A549 (cell line): Measurements from ENCODE around the gene KRTAP9-8. TPM values are rescaled to one million over a fixed set of nuclear protein-coding genes. Genes with fewer than 3 reads are reported as not detected.
"Not testable (repeated sequence)": the region's sequence is repeated elsewhere in the genome, so short reads cannot be mapped to it uniquely, and the experiment has no call there.

Source experiments
- ATAC-seq, 2 experiments: fragments of 200-7000 bp in 1 of 2; fragments of >200 bp in 1 of 2; cut with Nextera tagmentation in 1 of 2; cut with Tn5 transposase in 1 of 2; 3 replicates each; pipeline versions ENCODE4 v1.8.0 to v1.9.1; 2018 to 2020; ENCODE audit warnings: mild to moderate bottlenecking in 1 of 2, moderate library complexity in 1 of 2
- CTCF ChIA-PET: fragments of 300-600 bp; sonication (Branson Sonifier 250); formaldehyde crosslinking; extraction: SDS; loops from one replicate; lab custom pipeline; 2021; ENCODE audit warnings: antibody characterized with exemption, inconsistent platforms; lab: Yijun Ruan, JAX
- POLR2A ChIA-PET: fragments of 350-600 bp; formaldehyde crosslinking; extraction: SDS; loops from one replicate; lab custom pipeline; 2021; ENCODE audit warnings: antibody characterized with exemption, inconsistent platforms; lab: Yijun Ruan, JAX
- DNase-seq, 2 experiments: peaks; one replicate each; pipeline versions ENCODE4 v3.0.0 to v3.0.0-alpha.2; 2011 to 2016; ENCODE audit warnings: low read depth in 1 of 2, low spot score in 1 of 2
- FAIRE-seq: peaks from 2 replicates; lab custom pipeline; 2011; peaks lifted over from hg19 to GRCh38; lab: Jason Lieb, UNC
- H3K27ac ChIP-seq, 2 experiments: fragments of >200 bp; sonication (Bioruptor Twin); formaldehyde crosslinking; 3 replicates each; pipeline ENCODE4 v1.5.1; 2016 to 2017
- H3K4me1 ChIP-seq: fragments of >200 bp; sonication (Bioruptor Twin); formaldehyde crosslinking; 3 replicates; pipeline ENCODE4 v1.6.1; 2016
- H3K4me2 ChIP-seq: fragments of >200 bp; sonication (Bioruptor Twin); formaldehyde crosslinking; 3 replicates; pipeline ENCODE4 v1.6.1; 2016
- H3K4me3 ChIP-seq: fragments of >200 bp; sonication (Bioruptor Twin); formaldehyde crosslinking; 3 replicates; pipeline ENCODE4 v1.5.1; 2016
- H3K9me3 ChIP-seq: fragments of >200 bp; sonication (Bioruptor Twin); formaldehyde crosslinking; 3 replicates; pipeline ENCODE4 v1.6.1; 2016
- CBX2 ChIP-seq: fragments of 200-600 bp; sonication (generic); IDR thresholded peaks from 2 replicates; pipeline ENCODE4 v1.6.1; 2016; ENCODE audit warnings: low read depth, mild to moderate bottlenecking, borderline replicate concordance
- CHD2 ChIP-seq: fragments of 150-350 bp; IDR thresholded peaks from 2 replicates; pipeline ENCODE4 v1.6.1; 2014; ENCODE audit warnings: low read length; ENCODE audit not compliant: partially characterized antibody
- ELK1 ChIP-seq: fragments of 150-350 bp; IDR thresholded peaks from 2 replicates; pipeline ENCODE4 v1.6.1; 2014; ENCODE audit warnings: low read depth, mild to moderate bottlenecking, low read length
- EP300 ChIP-seq, 2 experiments: fragments of >200 bp; sonication (Bioruptor Twin); formaldehyde crosslinking; IDR thresholded peaks; 2 replicates in 1 of 2; 3 replicates in 1 of 2; pipeline ENCODE4 v1.6.1; 2016 to 2017
- HDAC2 ChIP-seq: fragments of 200-600 bp; sonication (generic); IDR thresholded peaks from 2 replicates; pipeline ENCODE4 v1.6.1; 2016
- HEYL ChIP-seq: fragments of 250-450 bp; sonication (Bioruptor Pico); IDR thresholded peaks from 2 replicates; pipeline ENCODE4 v1.8.0; 2021; ENCODE audit warnings: mild to moderate bottlenecking, moderate library complexity
- HMGXB4 ChIP-seq: fragments of 250-450 bp; sonication (Bioruptor Pico); IDR thresholded peaks from 2 replicates; pipeline ENCODE4 v1.5.0; 2021; ENCODE audit warnings: mild to moderate bottlenecking, moderate library complexity, borderline replicate concordance
- HOXB5 ChIP-seq: fragments of 250-450 bp; sonication (Bioruptor Pico); IDR thresholded peaks from 2 replicates; pipeline ENCODE4 v1.5.0; 2020; ENCODE audit warnings: mild to moderate bottlenecking, moderate library complexity
- KDM5A ChIP-seq: fragments of 200-600 bp; sonication (generic); IDR thresholded peaks from 2 replicates; pipeline ENCODE4 v1.6.1; 2016; ENCODE audit warnings: antibody characterized with exemption, mild to moderate bottlenecking
- MAFK ChIP-seq: fragments of 450-650 bp; IDR thresholded peaks from 2 replicates; pipeline ENCODE4 v1.6.1; 2014; ENCODE audit not compliant: partially characterized antibody
- MAX ChIP-seq: IDR thresholded peaks from 2 replicates; pipeline ENCODE4 v1.6.1; 2012
- MAZ ChIP-seq: fragments of 150-350 bp; IDR thresholded peaks from 2 replicates; pipeline ENCODE4 v1.6.1; 2014; ENCODE audit warnings: antibody characterized with exemption, low read depth, low read length, borderline replicate concordance
- PBX3 ChIP-seq: IDR thresholded peaks from 2 replicates; pipeline ENCODE4 v1.6.1; 2012
- POLR2A ChIP-seq: IDR thresholded peaks from 2 replicates; pipeline ENCODE4 v1.6.1; 2012; ENCODE audit warnings: mild to moderate bottlenecking, low read length
- POLR2AphosphoS2 ChIP-seq: conservative IDR thresholded peaks from 2 replicates; pipeline ENCODE4 v1.6.1; 2012; ENCODE audit warnings: low read length, improper control_type of control experiment, inconsistent platforms
- RCOR1 ChIP-seq: fragments of 150-350 bp; IDR thresholded peaks from 2 replicates; pipeline ENCODE4 v1.6.1; 2014; ENCODE audit warnings: antibody characterized with exemption, low read length, low read depth
- RFX5 ChIP-seq: fragments of 450-650 bp; IDR thresholded peaks from 2 replicates; pipeline ENCODE4 v1.7.1; 2014; ENCODE audit warnings: antibody characterized with exemption, mild to moderate bottlenecking, moderate library complexity
- TFCP2L1 ChIP-seq: fragments of 250-450 bp; sonication (Bioruptor Pico); IDR thresholded peaks from 2 replicates; pipeline ENCODE4 v1.5.0; 2021; ENCODE audit warnings: mild to moderate bottlenecking
- ZFP36 ChIP-seq: fragments of 450-650 bp; IDR thresholded peaks from 2 replicates; pipeline ENCODE4 v1.6.1; 2014; ENCODE audit warnings: borderline replicate concordance; ENCODE audit not compliant: partially characterized antibody
- ZNF302 ChIP-seq: fragments of 250-450 bp; sonication (Bioruptor Pico); IDR thresholded peaks from 2 replicates; pipeline ENCODE4 v1.9.0; 2021; ENCODE audit warnings: inconsistent platforms, mild to moderate bottlenecking, moderate library complexity
- WGBS: methylation state at CpG from one replicate; pipeline ENCODE4 v1.1.6; 2017; ENCODE audit errors: missing lambda C conversion rate; 5-methylcytosine and 5-hydroxymethylcytosine counted together
- polyA plus RNA-seq, 4 experiments: library from polyadenylated mRNA; depleted of rRNA in 3 of 4; stranded (reverse); fragments of >200 nt; fragmentation: RNase III in 1 of 4; extraction: RNeasy Plus Mini Kit Qiagen cat#74134 plus additional on column Dnase treatment in 1 of 4; gene quantifications; 2 replicates in 3 of 4; 3 replicates in 1 of 4; pipeline ENCODE4 v1.2.3, GENCODE V29; 2011 to 2017

The KRTAP9-8 gene
- polyA plus RNA-seq, 2 of the 4 experiments (the other 2 are of a cell fraction), result not detected

- FAIRE-seq, result no peak
- no peaks in the 10 kb centered on the region for H3K9me3 ChIP-seq
- CTCF ChIA-PET, result interaction anchor here (0.8 kb wide), 1 partner anchor 60 kb away, joined by 3 read pairs; no protein-coding TSS in a partner anchor
Measured at GRCh38 chr17:41230094-41230493, 7.7 kb upstream of the KRTAP9-8 start.

GRCh38 chr17:41231731-41232130, 6.1 kb upstream of the KRTAP9-8 start:
- ChIA-PET CTCF (no interaction called here), POLR2A (no interaction called here)
- Histone ChIP-seq H3K4me3 (no peak overlapping the region), H3K9me3 (no peaks in the 10 kb centered on the region), H3K27ac (no peak overlapping the region), H3K4me2 (no peak overlapping the region), H3K4me1 (no peaks in the 10 kb centered on the region)
- whole genome bisulfite sequencing, result 74% methylated on average over 6 of the region's 6 CpGs
- no peak for TF ChIP-seq CHD2
- TF ChIP-seq MAZ, result no peak
- no peak for TF ChIP-seq HDAC2
- TF ChIP-seq HOXB5, result no peak
- TF ChIP-seq MAX, result no peak
- no peak for TF ChIP-seq ZFP36
- TF ChIP-seq EP300 (IDR thresholded peaks at IDR 0.05), result no peak
- no peak for TF ChIP-seq POLR2AphosphoS2
- no peak for TF ChIP-seq ELK1
- no peak for TF ChIP-seq HEYL (CRISPR knock-in tag)
- no peak for TF ChIP-seq TFCP2L1 (CRISPR knock-in tag)
- no peak for TF ChIP-seq ZNF302 (CRISPR knock-in tag)
- TF ChIP-seq RCOR1, result no peak
- TF ChIP-seq RFX5, result no peak
- no peak for TF ChIP-seq CBX2
- TF ChIP-seq POLR2A, result no peak
- TF ChIP-seq PBX3, result no peak
- no peak for TF ChIP-seq MAFK
- TF ChIP-seq KDM5A, result no peak
- TF ChIP-seq HMGXB4 (CRISPR knock-in tag), result no peak
- ATAC-seq, result no peak
- DNase-seq, result no peak
- no peak for FAIRE-seq

More at GRCh38 chr17:41230094-41230493, 7.7 kb upstream of the KRTAP9-8 start:
- Histone ChIP-seq H3K4me2 (no peak overlapping the region), H3K27ac (no peak overlapping the region), H3K4me3 (no peak overlapping the region), H3K4me1 (no peaks in the 10 kb centered on the region)
- TF ChIP-seq MAX, result no peak
- no peak for TF ChIP-seq CBX2
- POLR2A ChIA-PET, result no interaction called here
- no peak for ATAC-seq
- DNase-seq, result no peak

GRCh38 chr17:41232399-41233105, 5.2 kb upstream of the KRTAP9-8 start, which contains the start of gene KRTAP9-3:
TSS of gene KRTAP9-3 (plus strand) at chr17:41232449. CDS start at chr17:41232502, 53 bp downstream.
- DNase-seq, POLR2A ChIA-PET, H3K4me2 ChIP-seq, ATAC-seq, H3K4me1 ChIP-seq, FAIRE-seq, H3K27ac ChIP-seq, H3K9me3 ChIP-seq, H3K4me3 ChIP-seq: not testable (repeated sequence)
- CTCF ChIA-PET, result interaction anchor here (0.9 kb wide), 1 partner anchor 28 kb away, joined by 3 read pairs; no protein-coding TSS in a partner anchor
- WGBS, result 54% methylated on average over 1 of the region's 1 CpG

- WGBS, result 47% methylated on average over 4 of the region's 4 CpGs
- H3K27ac ChIP-seq, ATAC-seq, POLR2A ChIA-PET, H3K4me1 ChIP-seq, CTCF ChIA-PET, FAIRE-seq, H3K4me3 ChIP-seq, H3K4me2 ChIP-seq, DNase-seq: not testable (repeated sequence)
- peaks cover 16% of the 10 kb centered on the region; the same call in 2 of the 3 replicates for H3K9me3 ChIP-seq
Measured at GRCh38 chr17:41237116-41237515, 683 bp upstream of the KRTAP9-8 start.

GRCh38 chr17:41246995-41247787, 9.4 kb downstream of the KRTAP9-8 start:
- H3K9me3 ChIP-seq, H3K4me1 ChIP-seq, CTCF ChIA-PET, H3K4me3 ChIP-seq, ATAC-seq, H3K4me2 ChIP-seq, DNase-seq, H3K27ac ChIP-seq, POLR2A ChIA-PET: not testable (repeated sequence)
- WGBS, result 40% methylated on average over 2 of the region's 2 CpGs
- peak; percentile 43 for FAIRE-seq
